ENCODE data around the gene ATOSA.

The ATOSA gene

DNA sequence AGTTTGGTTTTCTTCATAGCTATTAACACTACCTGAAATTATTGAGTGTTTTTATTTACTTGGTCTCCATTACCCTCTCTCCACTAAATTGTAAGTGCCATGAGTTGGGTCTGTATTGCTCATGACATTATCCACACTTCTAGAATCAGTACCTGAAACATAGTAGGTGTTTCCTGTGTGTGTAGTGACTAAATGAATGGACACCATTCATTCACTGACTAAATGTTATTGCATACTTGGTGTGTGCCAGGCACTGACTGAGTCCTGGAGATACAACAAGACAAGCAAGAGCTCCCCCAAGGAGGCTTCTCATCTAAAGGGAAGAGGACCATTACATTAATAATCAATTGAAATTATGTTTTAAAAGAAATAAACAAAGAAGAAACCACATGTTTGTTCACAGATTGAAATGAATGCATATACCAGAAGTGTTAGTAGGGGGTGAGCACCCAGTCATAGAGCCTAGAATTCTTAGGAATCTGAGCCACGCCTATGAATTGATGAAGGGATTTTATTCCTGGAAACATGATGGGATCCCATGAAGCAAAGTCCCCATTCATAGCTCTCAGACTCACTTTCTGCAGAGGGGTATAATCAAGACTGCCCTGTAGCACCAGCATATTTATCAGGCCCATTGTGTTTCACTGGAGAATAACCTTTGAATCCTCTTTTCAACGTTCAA, 31.7 kb upstream of the ATOSA start:
- Histone ChIP-seq H3K27ac (ENCODE audit: low read depth, low read length) (no peak overlapping the region), H3K9me3 (ENCODE audit: control insufficient read depth, insufficient read depth, low read length) (no peaks in the 10 kb centered on the region), H3K4me1 (ENCODE audit: control insufficient read depth, insufficient read depth, low read length) (peaks cover 14% of the 10 kb centered on the region), H3K36me3 (ENCODE audit: control insufficient read depth, insufficient read depth, low read length) (no peaks in the 10 kb centered on the region), H3K9ac (ENCODE audit: low read depth, low read length) (no peak overlapping the region), H3K27me3 (ENCODE audit: control insufficient read depth, insufficient read depth, low read length) (no peaks in the 10 kb centered on the region; the same call in 1 of the 2 replicates), H3K4me3 (ENCODE audit: low read depth, low read length) (no peak overlapping the region)

DNA sequence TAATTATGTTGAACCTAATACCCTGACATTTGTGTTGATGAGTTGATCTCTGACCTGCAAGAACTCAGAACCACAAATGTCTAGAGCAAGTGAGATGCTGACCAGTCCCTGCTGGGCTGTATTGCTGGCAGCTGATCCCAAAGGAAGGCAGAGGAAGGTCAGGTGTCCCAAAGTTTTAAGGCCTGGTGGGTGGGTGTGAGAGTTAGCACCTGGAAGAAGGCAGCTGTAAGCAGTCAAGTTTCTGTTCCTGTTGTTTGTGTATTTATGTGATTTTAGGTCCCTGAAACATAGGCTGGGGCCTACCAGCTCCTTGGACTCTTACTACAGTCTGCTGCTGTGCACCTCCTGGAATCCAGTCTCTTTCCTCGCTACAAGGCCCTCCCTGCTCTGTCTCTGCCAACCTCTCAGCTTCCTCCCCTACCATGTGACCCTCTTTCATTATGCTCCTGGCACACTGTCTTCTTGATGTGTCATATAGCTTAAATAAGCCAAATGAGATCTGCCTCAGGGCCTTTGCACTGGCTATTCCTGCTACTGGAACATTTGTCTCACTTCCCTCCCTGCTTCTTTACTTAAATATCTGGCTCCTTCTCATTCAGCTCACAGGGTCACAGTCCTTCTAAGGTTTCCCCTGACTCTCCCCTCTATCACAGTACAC, 31.0 kb upstream of the ATOSA start:
- Histone ChIP-seq H3K9me3 (ENCODE audit: control insufficient read depth, insufficient read depth, low read length) (no peaks in the 10 kb centered on the region), H3K36me3 (ENCODE audit: control insufficient read depth, insufficient read depth, low read length) (no peaks in the 10 kb centered on the region), H3K9ac (ENCODE audit: low read depth, low read length) (no peak overlapping the region), H3K27ac (ENCODE audit: low read depth, low read length) (no peak overlapping the region), H3K4me1 (ENCODE audit: control insufficient read depth, insufficient read depth, low read length) (peaks cover 14% of the 10 kb centered on the region), H3K27me3 (ENCODE audit: control insufficient read depth, insufficient read depth, low read length) (no peaks in the 10 kb centered on the region; the same call in 1 of the 2 replicates), H3K4me3 (ENCODE audit: low read depth, low read length) (no peak overlapping the region)

DNA sequence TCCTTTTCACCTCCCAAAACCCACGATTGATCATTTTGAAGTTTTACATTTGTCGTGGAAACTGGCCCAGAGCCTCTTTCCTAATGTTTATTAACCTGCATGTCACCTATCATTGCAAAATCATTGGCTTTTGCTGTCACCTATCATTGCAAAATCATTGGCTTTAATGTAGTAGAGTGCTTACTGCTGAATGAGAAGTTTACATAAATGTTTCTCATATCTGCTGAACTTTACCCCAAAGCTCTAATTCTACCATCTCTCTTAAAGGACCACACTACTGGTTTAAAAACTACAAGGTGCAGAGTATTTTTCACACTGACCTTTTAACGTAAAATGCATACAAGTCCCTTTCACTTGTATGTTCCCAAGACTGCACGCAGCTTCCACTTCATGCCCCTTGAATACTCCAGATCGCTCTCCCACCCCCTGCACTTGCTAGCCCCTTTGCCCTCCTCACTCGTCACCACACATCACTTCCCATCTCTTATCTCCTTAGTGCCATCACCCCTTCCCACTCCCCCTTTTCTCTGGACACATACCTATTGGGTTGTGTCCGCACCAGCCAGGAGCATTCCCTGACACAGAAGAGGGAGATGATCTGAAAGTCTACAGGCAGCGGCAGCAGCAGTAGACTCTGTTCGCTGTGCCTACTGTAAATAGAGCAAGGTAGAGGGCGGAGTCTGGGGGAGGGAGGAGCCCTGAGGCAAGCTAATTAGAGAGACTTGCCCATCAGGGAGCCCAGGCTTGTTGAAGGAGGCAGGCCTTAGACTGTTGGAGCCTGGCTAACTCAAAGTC, 30.2 kb upstream of the ATOSA start:
- no peaks in the 10 kb centered on the region for H3K36me3 ChIP-seq (ENCODE audit: control insufficient read depth, insufficient read depth, low read length)
- no peaks in the 10 kb centered on the region for H3K9me3 ChIP-seq (ENCODE audit: control insufficient read depth, insufficient read depth, low read length)
- no peak overlapping the region for H3K27ac ChIP-seq (ENCODE audit: low read depth, low read length)
- no peaks in the 10 kb centered on the region; the same call in 1 of the 2 replicates for H3K27me3 ChIP-seq (ENCODE audit: control insufficient read depth, insufficient read depth, low read length)
- peak overlapping the region; percentile 72 for H3K4me3 ChIP-seq (ENCODE audit: low read depth, low read length)
- peaks cover 14% of the 10 kb centered on the region for H3K4me1 ChIP-seq (ENCODE audit: control insufficient read depth, insufficient read depth, low read length)
- peak overlapping the region; percentile 36; the same call in 1 of the 2 replicates for H3K9ac ChIP-seq (ENCODE audit: low read depth, low read length)

DNA sequence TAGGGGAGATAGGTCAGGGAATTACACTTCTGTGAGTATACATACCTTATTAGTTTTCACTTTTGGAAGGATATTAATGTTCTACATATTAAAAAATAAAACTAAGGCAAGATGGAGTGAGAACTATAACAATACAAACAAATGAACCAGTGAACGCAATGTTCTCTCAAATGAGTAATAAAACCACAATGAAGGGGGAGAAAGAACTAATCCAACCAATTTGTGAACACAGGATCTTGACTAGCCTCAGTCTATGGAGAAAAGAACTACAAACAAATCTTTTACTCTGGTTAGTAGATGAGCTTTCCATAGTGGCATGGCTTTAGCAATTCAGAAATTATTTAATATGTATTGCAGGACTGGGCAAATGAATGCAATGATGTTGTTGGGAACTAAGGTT, 26.9 kb upstream of the ATOSA start:
- no peaks in the 10 kb centered on the region for H3K9me3 ChIP-seq (ENCODE audit: control insufficient read depth, insufficient read depth, low read length)
- no peaks in the 10 kb centered on the region; the same call in 1 of the 2 replicates for H3K27me3 ChIP-seq (ENCODE audit: control insufficient read depth, insufficient read depth, low read length)
- H3K4me1 ChIP-seq (ENCODE audit: control insufficient read depth, insufficient read depth, low read length) = peaks cover 17% of the 10 kb centered on the region
- no peak overlapping the region for H3K27ac ChIP-seq (ENCODE audit: low read depth, low read length)
- H3K36me3 ChIP-seq (ENCODE audit: control insufficient read depth, insufficient read depth, low read length) = no peaks in the 10 kb centered on the region
- no peak overlapping the region for H3K9ac ChIP-seq (ENCODE audit: low read depth, low read length)
- no peak overlapping the region for H3K4me3 ChIP-seq (ENCODE audit: low read depth, low read length)

DNA sequence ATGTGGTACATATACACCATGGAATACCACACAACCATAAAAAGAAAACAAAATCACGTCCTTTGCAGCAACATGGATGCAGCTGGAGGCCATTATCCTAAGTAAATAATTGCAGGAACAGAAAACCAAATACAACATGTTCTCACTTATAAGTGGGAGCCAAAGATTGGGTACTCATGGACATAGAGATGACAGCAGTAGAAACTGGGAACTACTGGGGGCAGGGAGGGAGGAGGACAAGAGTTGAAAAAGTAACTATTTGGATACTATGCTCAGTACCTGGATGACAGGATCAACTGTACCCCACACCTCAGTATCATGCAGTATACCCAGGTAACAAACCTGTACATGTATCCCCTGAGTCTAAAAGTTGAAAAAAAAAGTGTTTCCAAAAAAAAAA, 23.2 kb upstream of the ATOSA start:
- H3K9me3 ChIP-seq (ENCODE audit: control insufficient read depth, insufficient read depth, low read length) = no peaks in the 10 kb centered on the region

DNA sequence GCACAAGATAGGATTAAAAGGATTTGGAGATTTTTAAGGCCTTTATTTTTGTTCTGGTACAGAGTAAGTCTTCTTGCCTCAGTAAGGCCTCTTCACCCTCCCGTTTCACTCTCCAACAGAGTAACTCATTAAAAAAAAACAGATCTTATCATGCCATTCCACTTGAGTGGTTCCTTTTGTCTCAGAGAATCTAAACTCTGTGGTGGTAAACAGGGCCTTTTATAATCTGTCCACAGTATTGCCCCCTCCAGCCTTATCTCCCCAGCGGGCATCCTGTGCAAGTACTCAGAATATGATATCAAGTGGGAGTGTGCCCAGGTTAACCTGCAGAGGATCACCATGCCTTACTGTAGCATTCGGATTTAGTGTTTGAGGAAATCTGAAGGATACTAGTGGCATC, 20.3 kb upstream of the ATOSA start:
- Histone ChIP-seq H3K4me3 (ENCODE audit: low read depth, low read length) (no peak overlapping the region), H3K27me3 (ENCODE audit: control insufficient read depth, insufficient read depth, low read length) (no peaks in the 10 kb centered on the region), H3K9ac (ENCODE audit: low read depth, low read length) (no peak overlapping the region), H3K36me3 (ENCODE audit: control insufficient read depth, insufficient read depth, low read length) (no peaks in the 10 kb centered on the region), H3K4me1 (ENCODE audit: control insufficient read depth, insufficient read depth, low read length) (0 out of 2 replicates have a peak, but pooled peaks cover 3% of the 10 kb centered on the region), H3K9me3 (ENCODE audit: control insufficient read depth, insufficient read depth, low read length) (no peaks in the 10 kb centered on the region), H3K27ac (ENCODE audit: low read depth, low read length) (no peak overlapping the region)

More for the DNA sequence above, 23.2 kb upstream of the ATOSA start:
- no peak overlapping the region for H3K4me3 ChIP-seq (ENCODE audit: low read depth, low read length)
- H3K27ac ChIP-seq (ENCODE audit: low read depth, low read length) = no peak overlapping the region
- no peak overlapping the region for H3K9ac ChIP-seq (ENCODE audit: low read depth, low read length)
- no peaks in the 10 kb centered on the region for H3K27me3 ChIP-seq (ENCODE audit: control insufficient read depth, insufficient read depth, low read length)
- H3K36me3 ChIP-seq (ENCODE audit: control insufficient read depth, insufficient read depth, low read length) = no peaks in the 10 kb centered on the region
- H3K4me1 ChIP-seq (ENCODE audit: control insufficient read depth, insufficient read depth, low read length) = 0 out of 2 replicates have a peak, but pooled peaks cover 3% of the 10 kb centered on the region

DNA sequence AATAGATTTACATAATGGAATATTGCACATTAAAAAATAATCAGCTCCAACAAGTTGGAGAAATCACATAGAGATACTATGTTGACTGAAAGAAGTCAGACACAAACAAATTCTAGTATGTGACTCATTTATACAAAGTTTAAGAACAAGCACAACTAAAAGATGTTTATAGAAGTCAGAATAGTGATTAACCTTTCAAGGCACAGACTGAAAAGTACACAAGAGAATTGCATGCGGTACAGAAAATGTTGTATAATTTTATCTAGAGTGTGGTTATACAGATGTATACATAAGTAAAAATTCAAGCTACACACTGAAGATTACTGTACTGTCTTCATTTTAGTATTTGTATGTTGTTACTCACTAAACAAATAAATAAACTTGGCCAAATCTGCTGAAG, 19.3 kb upstream of the ATOSA start:
- no peaks in the 10 kb centered on the region for H3K9me3 ChIP-seq (ENCODE audit: control insufficient read depth, insufficient read depth, low read length)
- H3K4me3 ChIP-seq (ENCODE audit: low read depth, low read length) = no peak overlapping the region
- no peaks in the 10 kb centered on the region for H3K36me3 ChIP-seq (ENCODE audit: control insufficient read depth, insufficient read depth, low read length)
- H3K4me1 ChIP-seq (ENCODE audit: control insufficient read depth, insufficient read depth, low read length) = 0 out of 2 replicates have a peak, but pooled peaks cover 3% of the 10 kb centered on the region
- H3K9ac ChIP-seq (ENCODE audit: low read depth, low read length) = no peak overlapping the region
- no peaks in the 10 kb centered on the region for H3K27me3 ChIP-seq (ENCODE audit: control insufficient read depth, insufficient read depth, low read length)
- H3K27ac ChIP-seq (ENCODE audit: low read depth, low read length) = no peak overlapping the region

DNA sequence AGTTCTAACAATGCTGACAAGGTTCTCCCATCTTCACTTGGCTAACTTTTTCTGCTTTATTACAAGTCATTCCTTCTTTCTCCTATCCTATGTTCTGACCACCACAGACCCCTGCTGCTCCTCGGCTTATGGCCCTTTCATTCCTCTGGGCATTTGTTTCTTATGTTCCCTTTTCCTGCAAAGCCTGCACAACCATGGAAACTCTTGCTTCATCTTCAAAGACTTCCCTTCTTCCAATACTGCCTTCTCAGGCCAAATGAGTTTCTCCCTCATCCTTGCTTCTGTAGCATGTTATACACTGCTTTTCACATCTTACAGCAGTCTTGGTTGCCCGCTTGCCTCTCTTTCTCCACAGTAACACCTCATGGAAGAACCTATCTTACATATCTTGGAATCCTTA, 17.9 kb upstream of the ATOSA start:
- Histone ChIP-seq H3K27ac (ENCODE audit: low read depth, low read length) (no peak overlapping the region), H3K4me1 (ENCODE audit: control insufficient read depth, insufficient read depth, low read length) (no peaks in the 10 kb centered on the region), H3K4me3 (ENCODE audit: low read depth, low read length) (no peak overlapping the region), H3K36me3 (ENCODE audit: control insufficient read depth, insufficient read depth, low read length) (no peaks in the 10 kb centered on the region), H3K27me3 (ENCODE audit: control insufficient read depth, insufficient read depth, low read length) (no peaks in the 10 kb centered on the region), H3K9me3 (ENCODE audit: control insufficient read depth, insufficient read depth, low read length) (no peaks in the 10 kb centered on the region), H3K9ac (ENCODE audit: low read depth, low read length) (no peak overlapping the region)

DNA sequence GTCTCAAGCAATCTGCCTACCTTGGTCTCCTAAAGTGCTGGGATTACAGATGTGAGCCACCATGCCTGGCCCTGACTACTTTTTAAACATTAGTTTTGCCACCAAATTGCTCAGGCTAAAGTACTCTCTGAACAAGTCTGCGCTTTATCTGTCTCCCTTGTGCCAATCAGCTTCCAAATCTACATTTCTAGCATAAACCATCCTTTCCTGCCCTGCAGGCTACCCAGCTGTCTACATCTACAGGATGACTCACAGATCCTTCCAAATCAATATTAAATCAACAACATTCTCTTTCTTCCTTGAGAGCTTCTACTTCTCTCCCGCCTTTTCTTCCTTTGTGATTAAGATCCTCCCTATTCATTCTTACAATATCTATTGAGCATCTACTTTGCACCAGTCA, 16.0 kb upstream of the ATOSA start:
- H3K36me3 ChIP-seq (ENCODE audit: control insufficient read depth, insufficient read depth, low read length) = no peaks in the 10 kb centered on the region
- no peaks in the 10 kb centered on the region for H3K9me3 ChIP-seq (ENCODE audit: control insufficient read depth, insufficient read depth, low read length)
- no peak overlapping the region for H3K9ac ChIP-seq (ENCODE audit: low read depth, low read length)
- H3K4me3 ChIP-seq (ENCODE audit: low read depth, low read length) = no peak overlapping the region
- no peak overlapping the region for H3K27ac ChIP-seq (ENCODE audit: low read depth, low read length)
- no peaks in the 10 kb centered on the region for H3K27me3 ChIP-seq (ENCODE audit: control insufficient read depth, insufficient read depth, low read length)
- no peaks in the 10 kb centered on the region for H3K4me1 ChIP-seq (ENCODE audit: control insufficient read depth, insufficient read depth, low read length)

DNA sequence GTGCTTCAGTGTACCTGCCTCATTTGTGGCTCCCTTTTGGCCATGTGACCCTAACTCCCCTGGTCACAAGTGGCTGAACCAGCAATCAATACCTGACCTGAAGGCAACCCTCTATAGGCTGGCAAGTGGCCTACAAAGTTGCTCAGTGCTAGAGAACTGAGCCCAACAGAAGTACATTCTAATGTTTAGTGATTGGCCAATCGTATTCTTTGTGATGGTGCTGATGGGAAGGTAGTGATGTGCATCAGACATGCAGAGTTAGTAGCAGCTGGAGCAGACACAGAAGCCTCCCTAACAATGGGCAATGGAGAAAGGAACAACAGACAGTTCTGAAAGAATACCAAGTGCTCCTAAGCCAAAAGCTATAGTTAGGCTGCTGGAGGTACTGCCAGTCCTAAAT, 10.4 kb upstream of the ATOSA start:
- Histone ChIP-seq H3K9ac (ENCODE audit: low read depth, low read length) (no peak overlapping the region), H3K4me3 (ENCODE audit: low read depth, low read length) (no peak overlapping the region), H3K9me3 (ENCODE audit: control insufficient read depth, insufficient read depth, low read length) (no peaks in the 10 kb centered on the region), H3K27ac (ENCODE audit: low read depth, low read length) (no peak overlapping the region), H3K36me3 (ENCODE audit: control insufficient read depth, insufficient read depth, low read length) (no peaks in the 10 kb centered on the region), H3K4me1 (ENCODE audit: control insufficient read depth, insufficient read depth, low read length) (no peaks in the 10 kb centered on the region), H3K27me3 (ENCODE audit: control insufficient read depth, insufficient read depth, low read length) (no peaks in the 10 kb centered on the region)

DNA sequence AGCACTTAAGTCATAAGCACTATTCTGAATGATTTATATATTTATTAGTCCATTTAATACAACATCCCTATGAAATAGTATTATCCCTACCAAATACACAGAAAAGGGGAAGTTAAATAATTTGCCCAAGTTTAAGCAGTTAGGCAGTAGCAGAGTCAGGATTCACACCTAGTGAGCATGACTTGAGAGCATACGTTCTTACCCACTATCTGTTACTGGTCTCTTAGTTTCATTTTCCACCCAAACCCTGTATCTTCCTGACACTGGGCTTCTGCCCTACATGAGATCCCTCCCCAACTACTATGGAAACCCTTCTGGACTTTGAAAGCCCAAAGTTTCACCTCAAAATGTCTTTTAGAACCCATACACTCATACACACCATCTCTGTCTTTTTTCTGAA, 4.4 kb upstream of the ATOSA start:
- Histone ChIP-seq H3K27ac (ENCODE audit: low read depth, low read length) (no peak overlapping the region), H3K27me3 (ENCODE audit: control insufficient read depth, insufficient read depth, low read length) (0 out of 2 replicates have a peak, but pooled peaks cover 5% of the 10 kb centered on the region), H3K9ac (ENCODE audit: low read depth, low read length) (no peak overlapping the region), H3K36me3 (ENCODE audit: control insufficient read depth, insufficient read depth, low read length) (no peaks in the 10 kb centered on the region), H3K9me3 (ENCODE audit: control insufficient read depth, insufficient read depth, low read length) (no peaks in the 10 kb centered on the region), H3K4me1 (ENCODE audit: control insufficient read depth, insufficient read depth, low read length) (0 out of 2 replicates have a peak, but pooled peaks cover 3% of the 10 kb centered on the region), H3K4me3 (ENCODE audit: low read depth, low read length) (no peak overlapping the region)

All from HUES48 (cell line).